H1 (cell line): ENCODE results near the gene AKIRIN1. TPM values are rescaled to one million over a fixed set of nuclear protein-coding genes. Genes with fewer than 3 reads are reported as not detected.
"Not testable (repeated sequence)": the region's sequence is repeated elsewhere in the genome, so short reads cannot be mapped to it uniquely, and the experiment has no call there.

Experiments used
- CTCF ChIA-PET: fragments of 300-600 bp; sonication (Branson Sonifier 250); formaldehyde crosslinking; loops from one replicate; lab custom pipeline; 2021; ENCODE audit not compliant: partially characterized antibody; lab: Charles Lee
- POLR2A ChIA-PET: fragments of 300-600 bp; sonication (Branson Sonifier 250); formaldehyde crosslinking; loops from one replicate; lab custom pipeline; 2021; ENCODE audit warnings: inconsistent platforms; ENCODE audit not compliant: partially characterized antibody; lab: Charles Lee
- DNase-seq, 2 experiments: peaks; one replicate each; pipeline versions ENCODE4 v3.0.0 to v3.0.0-alpha.2; 2010 to 2022; ENCODE audit warnings: low spot score in 2 of 2, low read depth in 1 of 2, mixed read lengths in 1 of 2
- FAIRE-seq: peaks from 2 replicates; lab custom pipeline; 2011; peaks lifted over from hg19 to GRCh38; lab: Jason Lieb, UNC
- H2AFZ ChIP-seq: 2 replicates; pipeline ENCODE4 v1.8.1; 2012; ENCODE audit warnings: low read length, inconsistent platforms
- H2AK5ac ChIP-seq: 2 replicates; pipeline ENCODE4 v1.6.1; 2013; ENCODE audit warnings: low read depth, low read length
- H2BK120ac ChIP-seq: replicated peaks from 2 replicates; pipeline ENCODE3; 2013; ENCODE audit warnings: low read depth, low read length, inconsistent platforms
- H2BK12ac ChIP-seq: 2 replicates; pipeline ENCODE4 v1.6.1; 2013; ENCODE audit warnings: low read depth, low read length
- H2BK15ac ChIP-seq: 2 replicates; pipeline ENCODE4 v1.6.1; 2013; ENCODE audit warnings: low read length
- H2BK20ac ChIP-seq: 2 replicates; pipeline ENCODE4 v1.6.1; 2013; ENCODE audit warnings: low read length
- H2BK5ac ChIP-seq: 2 replicates; pipeline ENCODE4 v1.6.1; 2013; ENCODE audit warnings: low read depth, low read length
- H3K14ac ChIP-seq: 2 replicates; pipeline ENCODE4 v1.6.1; 2013; ENCODE audit warnings: inconsistent platforms; ENCODE audit not compliant: insufficient read length
- H3K18ac ChIP-seq: 2 replicates; pipeline ENCODE4 v1.6.1; 2013; ENCODE audit warnings: low read length; ENCODE audit errors: extremely low read depth
- H3K23ac ChIP-seq: 2 replicates; pipeline ENCODE4 v1.6.1; 2013; ENCODE audit warnings: inconsistent platforms; ENCODE audit not compliant: insufficient read length
- H3K23me2 ChIP-seq: 2 replicates; pipeline ENCODE4 v1.6.1; 2013; ENCODE audit warnings: low read depth, low read length
- H3K27ac ChIP-seq: 2 replicates; pipeline ENCODE4 v1.6.1; 2011; ENCODE audit warnings: low read depth, low read length, inconsistent platforms
- H3K27me3 ChIP-seq, 4 experiments: replicated peaks in 1 of 4; 1 replicate in 1 of 4; 2 replicates in 3 of 4; pipeline versions ENCODE4 v1.6.1 to v1.8.1; 2011 to 2013; ENCODE audit warnings: low read length in 3 of 4, mild to moderate bottlenecking in 3 of 4, inconsistent platforms in 2 of 4, mixed read lengths in 2 of 4, moderate library complexity in 1 of 4; ENCODE audit not compliant: control insufficient read depth in 3 of 4, insufficient read depth in 3 of 4; ENCODE audit errors: extremely low read depth in 1 of 4
- H3K36me3 ChIP-seq, 4 experiments: 2 replicates each; pipeline versions ENCODE4 v1.6.1 to v1.8.1; 2011 to 2013; ENCODE audit warnings: mild to moderate bottlenecking in 4 of 4, low read length in 3 of 4, moderate library complexity in 2 of 4, control low read depth in 1 of 4, inconsistent platforms in 1 of 4; ENCODE audit not compliant: insufficient read depth in 4 of 4, control insufficient read depth in 2 of 4
- H3K4ac ChIP-seq: replicated peaks from 2 replicates; pipeline ENCODE3; 2013; ENCODE audit warnings: low read length, low read depth, mixed read lengths, inconsistent platforms; ENCODE audit not compliant: insufficient read length
- H3K4me1 ChIP-seq, 4 experiments: replicated peaks in 1 of 4; 1 replicate in 1 of 4; 2 replicates in 3 of 4; pipeline versions ENCODE4 v1.6.1 to v1.8.1; 2011 to 2013; ENCODE audit warnings: low read length in 3 of 4, inconsistent platforms in 2 of 4, mixed read lengths in 1 of 4; ENCODE audit not compliant: insufficient read depth in 4 of 4, control insufficient read depth in 3 of 4
- H3K4me2 ChIP-seq, 2 experiments: 2 replicates each; pipeline versions ENCODE4 v1.6.1 to v1.8.1; 2011 to 2013; ENCODE audit warnings: low read depth in 2 of 2, low read length in 2 of 2, control low read depth in 1 of 2, inconsistent platforms in 1 of 2, mild to moderate bottlenecking in 1 of 2; ENCODE audit not compliant: insufficient read depth in 1 of 2
- H3K4me3 ChIP-seq, 4 experiments: fragments of 200-600, 300-600 bp in 1 of 4; sonication (generic), shearing (Covaris generic), sonication (Bioruptor Twin) in 1 of 4; 2 replicates each; pipeline versions ENCODE4 v1.5.1 to v1.8.1; 2011 to 2016; ENCODE audit warnings: low read length in 4 of 4, low read depth in 3 of 4, control low read depth in 2 of 4, inconsistent platforms in 2 of 4, mild to moderate bottlenecking in 2 of 4, mixed read lengths in 1 of 4, moderate library complexity in 1 of 4; ENCODE audit not compliant: insufficient read depth in 2 of 4; ENCODE audit errors: extremely low read depth in 1 of 4
- H3K56ac ChIP-seq: replicated peaks from 2 replicates; pipeline ENCODE3; 2013; ENCODE audit warnings: low read depth, mild to moderate bottlenecking, mixed read lengths, low read length, inconsistent platforms; ENCODE audit not compliant: insufficient read length
- H3K79me1 ChIP-seq: 2 replicates; pipeline ENCODE4 v1.6.1; 2013; ENCODE audit warnings: low read depth, low read length, control low read depth
- H3K79me2 ChIP-seq, 2 experiments: 2 replicates each; pipeline versions ENCODE4 v1.6.1 to v1.8.1; 2012 to 2013; ENCODE audit warnings: low read length in 2 of 2, mild to moderate bottlenecking in 2 of 2, inconsistent platforms in 1 of 2; ENCODE audit not compliant: insufficient read depth in 2 of 2, control insufficient read depth in 1 of 2
- H3K9ac ChIP-seq, 4 experiments: replicated peaks in 1 of 4; 1 replicate in 1 of 4; 2 replicates in 3 of 4; pipeline versions ENCODE4 v1.6.1 to v1.8.1; 2011 to 2013; ENCODE audit warnings: low read depth in 3 of 4, low read length in 3 of 4, control low read depth in 2 of 4, mild to moderate bottlenecking in 2 of 4, moderate library complexity in 2 of 4, inconsistent platforms in 1 of 4; ENCODE audit errors: extremely low read depth in 1 of 4
- H3K9me3 ChIP-seq, 2 experiments: 2 replicates each; pipeline versions ENCODE4 v1.6.1 to v1.8.1; 2012 to 2013; ENCODE audit warnings: mild to moderate bottlenecking in 2 of 2, moderate library complexity in 2 of 2, control low read depth in 1 of 2, inconsistent platforms in 1 of 2, low read depth in 1 of 2, low read length in 1 of 2, mixed read lengths in 1 of 2; ENCODE audit not compliant: insufficient read depth in 2 of 2
- H4K20me1 ChIP-seq, 2 experiments: replicated peaks in 1 of 2; 2 replicates each; pipeline versions ENCODE3 to v1.8.1; 2011 to 2013; ENCODE audit warnings: inconsistent platforms in 2 of 2, low read length in 2 of 2, mild to moderate bottlenecking in 1 of 2; ENCODE audit not compliant: insufficient read depth in 2 of 2, control insufficient read depth in 1 of 2
- H4K5ac ChIP-seq: 2 replicates; pipeline ENCODE4 v1.6.1; 2013; ENCODE audit warnings: low read length, low read depth, mixed read lengths, inconsistent platforms; ENCODE audit not compliant: insufficient read length
- H4K8ac ChIP-seq: 2 replicates; pipeline ENCODE4 v1.8.0; 2013; ENCODE audit warnings: mild to moderate bottlenecking, moderate library complexity, low read length, inconsistent platforms; ENCODE audit not compliant: insufficient read depth; ENCODE audit errors: extremely low read depth
- H4K91ac ChIP-seq: replicated peaks from 2 replicates; pipeline ENCODE3; 2013; ENCODE audit warnings: low read length, mixed read lengths, inconsistent platforms; ENCODE audit not compliant: insufficient read length
- WGBS, 2 experiments: shearing (Covaris generic) in 1 of 2; methylation state at CpG; one replicate each; pipeline versions ENCODE4 v1.1.6 to v1.1.7; 2013 to 2015; ENCODE audit warnings: low lambda C conversion rate in 2 of 2, mixed read lengths in 2 of 2, inconsistent platforms in 1 of 2, low coverage in 1 of 2, missing lambda C conversion rate in 1 of 2; ENCODE audit not compliant: insufficient replicate concordance in 2 of 2, insufficient coverage in 1 of 2, insufficient read length in 1 of 2; ENCODE audit errors: extremely low coverage in 1 of 2, missing lambda C conversion rate in 1 of 2; 5-methylcytosine and 5-hydroxymethylcytosine counted together
- polyA plus RNA-seq, 7 experiments: library from polyadenylated mRNA; depleted of rRNA in 3 of 7; stranded (reverse) in 5 of 7; unstranded in 2 of 7; fragments of >200 nt in 5 of 7; fragments of 200-250 nt in 2 of 7; gene quantifications; 1 replicate in 5 of 7; 2 replicates in 1 of 7; 4 replicates in 1 of 7; pipeline versions ENCODE4 v1.2.1 to v1.2.3, GENCODE V29; 2011 to 2013; ENCODE audit warnings: missing spikeins in 2 of 7, mixed read lengths in 2 of 7
- total RNA-seq: library from RNA; stranded (reverse); fragmentation: NEBNext Ultra II Directional; extraction: Animal tissue kit (Norgen Biotek cat#: 25700); gene quantifications from 2 replicates; pipeline ENCODE4 v1.2.1, GENCODE V29; 2021

Gene AKIRIN1
- total and polyA plus RNA-seq, 2 of the 8 experiments (the other 6 are each of a cell fraction or from before 2014, with no cell fraction given) = 148 to 236 TPM

DNA sequence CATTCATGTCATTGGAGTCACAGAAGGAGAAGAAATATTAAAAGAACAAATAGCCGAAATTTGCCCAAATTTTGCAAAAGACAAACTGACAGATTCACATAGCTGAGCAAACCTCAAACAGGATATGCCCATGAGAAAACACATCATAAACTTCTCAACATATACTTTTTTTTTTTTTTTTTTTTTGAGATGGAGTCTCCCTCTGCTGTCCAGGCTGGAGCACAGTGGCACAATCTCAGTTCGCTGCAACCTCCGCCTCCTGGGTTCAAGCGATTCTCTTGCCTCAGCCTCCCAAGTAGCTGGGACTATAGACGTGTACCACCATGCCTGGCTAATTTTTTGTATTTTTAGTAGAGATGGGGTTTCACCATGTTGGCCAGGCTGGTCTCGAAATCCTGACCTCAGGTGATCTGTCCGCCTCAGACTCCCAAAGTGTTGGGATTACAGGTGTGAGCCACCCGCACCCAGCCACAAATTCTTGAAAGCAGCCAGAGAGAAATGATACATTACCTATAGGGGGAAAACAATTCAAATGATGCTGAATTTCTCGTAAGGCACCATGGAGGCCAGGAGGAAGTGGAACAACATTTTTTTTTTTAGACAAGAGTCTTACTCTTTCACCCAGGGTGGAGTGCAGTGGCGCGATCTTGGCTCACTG lies 60.2 kb downstream of the AKIRIN1 start:
- H4K91ac ChIP-seq, H3K56ac ChIP-seq, H3K9ac ChIP-seq, H3K9me3 ChIP-seq, H2BK20ac ChIP-seq, H2BK120ac ChIP-seq, H3K36me3 ChIP-seq, H3K18ac ChIP-seq, FAIRE-seq, H2AK5ac ChIP-seq, H3K27me3 ChIP-seq, H3K4me3 ChIP-seq, H3K4me1 ChIP-seq, CTCF ChIA-PET, H3K27ac ChIP-seq, H3K79me1 ChIP-seq, H4K5ac ChIP-seq, DNase-seq, H2BK12ac ChIP-seq, H2BK5ac ChIP-seq, H4K8ac ChIP-seq, H3K4me2 ChIP-seq, H3K79me2 ChIP-seq, H2BK15ac ChIP-seq, H3K23me2 ChIP-seq, H2AFZ ChIP-seq, H3K14ac ChIP-seq, H3K23ac ChIP-seq, H3K4ac ChIP-seq, H4K20me1 ChIP-seq: not testable (repeated sequence)
- POLR2A ChIA-PET = interaction anchor here (0.6 to 1.9 kb wide), 4 partner anchors 9 to 55 kb away, joined by 4 to 7 read pairs (median 4); partner anchors contain the start of gene NDUFS5
- 77% methylated on average over 11 of the region's 11 CpGs; no CpG with 5 or more reads in 1 of the 2 experiments for WGBS, 2 experiments
